Stimulated activated CD4-positive, alpha-beta T cell treated with anti-CD3 and anti-CD28 coated beads, Interleukin-15, amount 100 ng/mL, for 1 hour (primary cell): ENCODE data around the gene KLHL36.

Source experiments
- DNase-seq, 2 donors: peaks; one replicate each; pipeline ENCODE4 v3.0.0-alpha.2; 2020; ENCODE audit warnings: low read depth in 1 of 2, low spot score in 1 of 2

KLHL36 gene

DNA sequence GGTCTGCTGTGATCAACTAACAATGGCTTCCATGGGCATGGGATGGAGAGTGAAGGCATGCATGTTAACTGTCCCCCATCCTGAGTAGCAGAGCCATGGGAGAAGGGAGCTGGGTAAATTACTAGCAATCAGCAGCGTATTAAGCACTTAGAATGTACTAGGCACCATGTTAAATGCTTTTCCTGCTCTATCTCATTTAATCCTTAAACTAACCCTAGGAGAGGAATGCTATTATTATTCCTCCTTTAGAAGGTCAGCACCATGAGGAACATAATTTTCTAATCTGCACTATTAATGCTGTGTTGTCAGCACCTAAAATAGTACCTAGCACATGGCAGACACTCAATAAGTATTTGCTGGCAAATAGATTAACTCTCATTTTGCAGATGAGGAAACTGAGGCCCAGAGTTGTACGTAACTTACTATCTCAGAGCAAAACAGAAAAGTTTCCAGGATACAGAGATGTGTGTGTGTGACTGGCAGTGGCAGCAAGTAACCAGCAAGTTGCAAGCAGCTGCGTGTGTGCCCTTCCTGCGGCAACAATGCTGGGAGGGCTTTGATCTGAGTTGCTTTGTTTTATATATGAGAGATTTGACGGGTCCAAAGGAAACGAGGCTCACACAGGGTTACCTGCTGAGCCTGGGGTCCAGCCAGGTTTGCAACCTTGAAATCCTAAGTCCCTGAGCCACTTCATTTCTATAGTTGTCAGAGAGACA is 6.5 kb upstream of the KLHL36 start:
- DNase-seq: no peak

GRCh38 chr16:84643180-84643583 is 5.1 kb upstream of the KLHL36 start:
- DNase-seq: no peak

- DNase-seq: no peak
Measured at GRCh38 chr16:84643674-84644073, 4.6 kb upstream of the KLHL36 start.

GRCh38 chr16:84648595-84649510 is 542 bp downstream of the KLHL36 start:
- DNase-seq: peak; percentile 5 to 29

DNA sequence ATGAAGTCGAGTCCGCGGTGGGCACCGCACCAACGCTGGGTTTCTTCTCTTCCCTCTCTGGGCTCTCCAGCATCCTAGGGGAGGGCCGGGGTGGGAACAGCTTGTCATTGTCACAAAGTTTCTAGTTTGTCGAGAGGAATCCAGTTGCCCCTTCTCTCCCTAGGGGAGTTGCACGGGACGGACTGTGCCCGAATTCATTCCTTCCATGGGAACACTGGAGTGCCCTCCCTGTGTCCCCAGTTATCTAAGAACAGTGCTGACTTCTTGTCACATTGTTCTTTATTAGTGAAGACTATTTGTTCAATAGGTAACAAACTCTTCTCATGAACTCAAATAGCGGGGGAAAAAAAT is 1.2 kb downstream of the KLHL36 start:
- no peak for DNase-seq

DNA sequence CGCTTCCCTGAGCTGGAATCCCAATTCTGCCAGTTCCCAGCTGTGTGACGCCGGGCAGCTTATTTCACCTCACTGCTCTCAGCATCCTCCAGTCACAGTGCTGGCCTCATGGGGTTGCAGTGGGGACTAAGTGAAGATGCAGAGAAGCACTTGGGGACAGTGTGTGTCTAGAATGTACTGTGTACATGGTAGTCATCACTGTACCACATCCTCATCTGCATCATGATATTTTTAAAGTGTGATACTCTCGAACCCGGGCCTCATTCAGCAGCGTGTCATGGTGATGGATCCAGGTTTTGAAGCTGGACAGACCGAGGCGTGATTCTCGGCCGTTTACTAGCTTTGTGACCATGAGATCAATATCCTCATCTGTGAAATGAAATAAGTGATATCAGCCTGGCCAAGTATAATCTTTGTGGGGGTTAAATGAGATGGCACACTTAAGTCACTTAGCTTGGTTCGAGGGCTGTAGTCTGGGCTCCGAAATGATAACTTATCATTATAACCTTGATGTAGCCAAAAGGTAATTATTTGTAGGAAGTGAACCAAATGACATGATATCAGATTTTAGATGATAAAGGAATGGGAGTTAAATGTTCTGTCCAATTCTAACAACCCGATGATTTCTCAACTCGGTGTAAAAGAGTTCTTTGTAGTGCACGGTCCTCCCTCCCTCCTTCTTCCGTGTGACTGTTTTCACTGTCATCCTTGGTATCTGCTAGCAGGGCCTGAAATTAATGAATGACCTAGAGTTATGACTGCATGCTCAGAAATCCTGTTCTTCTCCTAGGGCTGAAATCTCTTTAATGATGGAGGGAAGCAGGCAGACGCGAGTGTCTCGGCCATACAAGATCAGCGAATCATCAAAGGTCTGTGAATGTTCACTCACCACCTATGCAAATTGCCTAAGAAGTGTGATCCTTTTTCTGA is 2.0 kb downstream of the KLHL36 start:
- no peak for DNase-seq

DNA sequence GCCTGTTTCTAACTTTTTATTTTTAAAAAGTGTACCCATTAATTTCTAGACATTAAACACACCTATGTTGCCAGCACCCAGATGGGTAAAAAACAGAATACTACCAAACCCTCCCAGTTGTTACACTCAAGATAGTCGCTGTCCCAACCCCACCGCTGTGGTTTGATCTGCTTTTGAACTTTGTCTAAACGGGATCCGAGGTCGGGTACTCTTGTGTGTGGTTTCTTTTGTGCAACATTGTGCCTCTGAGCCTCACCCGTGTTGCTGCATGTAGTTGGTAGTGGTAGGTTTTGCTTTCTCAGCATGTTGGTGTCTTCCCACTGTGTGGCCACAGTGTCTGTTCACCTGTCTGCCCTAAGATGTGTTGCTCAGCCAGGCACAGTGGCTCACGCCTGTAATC is 4.3 kb downstream of the KLHL36 start:
- no peak for DNase-seq

- no peak for DNase-seq
Measured at GRCh38 chr16:84654238-84654637, 5.9 kb downstream of the KLHL36 start.

DNA sequence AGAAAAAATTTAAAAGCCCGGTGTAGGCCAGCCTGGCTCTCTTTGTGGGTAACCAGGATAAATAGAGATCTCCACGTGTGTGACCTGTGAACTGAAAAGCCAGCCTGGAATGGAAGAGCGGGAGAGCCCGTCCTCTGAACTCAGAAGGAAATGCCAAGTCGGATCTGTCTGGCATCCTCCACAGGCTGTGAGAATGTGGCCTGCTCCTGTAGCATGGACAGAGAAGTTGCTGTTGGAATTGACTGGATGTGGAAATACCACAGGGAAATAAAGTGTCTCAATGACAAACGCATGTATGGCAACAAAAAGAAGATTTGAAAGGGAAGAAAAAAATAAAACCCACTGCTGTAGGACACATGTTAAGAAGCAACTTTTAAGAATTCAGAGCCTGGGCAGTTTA is 6.7 kb downstream of the KLHL36 start:
- DNase-seq: no peak

DNA sequence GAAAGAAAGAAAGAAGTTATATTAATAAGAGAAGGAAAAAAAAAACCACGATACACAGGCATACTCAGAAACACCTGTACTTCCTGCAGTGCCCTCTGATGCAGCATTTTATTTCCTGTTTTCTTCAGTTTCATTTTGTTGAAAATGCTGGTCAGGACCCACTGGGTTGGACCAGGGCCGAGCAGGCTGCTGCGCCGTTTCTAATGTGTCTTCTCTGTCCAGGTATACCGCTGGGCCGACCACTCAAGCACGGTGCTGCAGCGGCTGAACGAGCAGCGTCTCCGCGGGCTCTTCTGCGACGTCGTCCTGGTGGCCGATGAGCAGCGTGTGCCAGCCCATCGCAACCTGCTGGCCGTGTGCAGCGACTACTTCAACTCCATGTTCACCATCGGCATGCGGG is 8.3 kb downstream of the KLHL36 start:
- DNase-seq: no peak

DNA sequence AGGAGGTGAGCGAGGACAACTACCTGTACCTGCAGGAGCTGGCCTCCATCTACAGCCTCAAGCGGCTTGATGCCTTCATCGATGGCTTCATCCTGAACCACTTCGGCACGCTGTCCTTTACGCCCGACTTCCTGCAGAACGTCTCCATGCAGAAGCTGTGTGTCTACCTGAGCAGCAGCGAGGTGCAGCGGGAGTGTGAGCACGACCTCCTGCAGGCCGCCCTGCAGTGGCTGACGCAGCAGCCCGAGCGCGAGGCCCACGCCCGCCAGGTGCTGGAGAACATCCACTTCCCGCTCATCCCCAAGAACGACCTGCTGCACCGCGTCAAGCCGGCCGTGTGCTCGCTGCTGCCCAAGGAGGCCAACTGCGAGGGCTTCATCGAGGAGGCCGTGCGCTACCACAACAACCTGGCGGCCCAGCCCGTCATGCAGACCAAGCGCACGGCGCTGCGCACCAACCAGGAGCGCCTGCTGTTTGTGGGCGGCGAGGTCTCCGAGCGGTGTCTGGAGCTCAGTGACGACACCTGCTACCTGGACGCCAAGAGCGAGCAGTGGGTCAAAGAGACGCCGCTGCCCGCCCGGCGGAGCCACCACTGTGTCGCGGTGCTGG is 9.0 kb downstream of the KLHL36 start:
- no peak for DNase-seq

DNA sequence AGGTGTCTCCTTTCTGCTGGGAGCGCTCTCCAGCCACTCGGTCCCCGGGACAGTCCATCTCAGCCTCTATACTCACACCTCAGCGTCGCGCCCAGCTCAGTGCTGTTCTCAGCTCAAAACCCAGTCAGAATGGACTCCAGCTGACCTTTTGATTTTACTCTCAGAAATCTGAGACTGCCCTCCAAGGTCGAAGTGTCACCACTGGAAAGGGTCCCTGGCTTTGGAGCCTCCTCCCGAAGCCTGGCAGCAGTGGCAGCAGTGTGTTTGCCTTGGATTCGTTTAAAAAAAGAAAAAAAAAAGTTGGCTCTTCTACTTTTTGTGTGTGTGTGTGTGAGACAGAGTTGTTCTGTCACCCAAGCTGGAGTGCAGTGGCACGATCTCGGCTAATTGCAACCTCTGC is 10.4 kb downstream of the KLHL36 start:
- DNase-seq: no peak

- DNase-seq: no peak
Measured at GRCh38 chr16:84659656-84660300, 11.5 kb downstream of the KLHL36 start.

DNA sequence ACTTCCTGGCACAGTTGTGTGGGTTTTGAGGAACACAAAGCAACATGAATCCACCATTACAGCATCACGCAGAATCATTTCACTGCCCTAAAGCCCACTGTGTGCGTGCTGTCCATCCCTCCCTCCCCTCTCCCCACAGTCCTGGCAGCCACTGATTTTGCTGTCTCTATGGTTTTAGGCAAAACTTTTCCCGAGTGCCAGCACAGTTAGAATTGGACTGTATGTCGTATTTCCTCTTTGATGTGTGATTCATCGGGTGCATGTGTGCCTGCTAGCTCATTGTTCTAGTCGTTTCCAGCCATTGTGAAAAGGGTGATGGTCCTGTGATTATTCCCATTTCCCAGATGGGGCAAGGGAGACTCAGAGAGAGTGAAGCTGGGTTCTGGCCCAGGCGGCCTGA is 12.7 kb downstream of the KLHL36 start:
- no peak for DNase-seq

GRCh38 chr16:84661418-84662060 is 13.2 kb downstream of the KLHL36 start:
- DNase-seq: no peak

DNA sequence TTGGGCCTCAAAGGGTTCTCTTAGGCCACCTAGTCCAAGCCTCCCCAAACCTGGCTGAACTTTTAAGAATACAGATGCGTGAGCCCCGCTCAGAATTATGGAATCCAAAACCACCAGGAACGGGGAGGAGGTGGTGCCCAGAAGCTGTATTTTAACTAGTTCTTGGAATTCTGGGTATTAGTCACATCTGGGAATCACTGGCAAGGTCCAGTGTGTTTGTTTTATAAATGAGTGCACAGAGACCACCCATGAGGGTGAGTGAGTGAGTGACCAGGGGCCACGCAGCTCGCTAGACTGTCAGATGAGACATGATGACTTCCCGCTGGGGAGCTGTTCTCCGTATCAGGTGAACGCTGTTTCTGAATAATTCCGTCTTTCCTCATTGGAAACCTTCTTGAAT is 14.2 kb downstream of the KLHL36 start:
- DNase-seq: no peak

GRCh38 chr16:84663433-84664101 is 15.3 kb downstream of the KLHL36 start:
- no peak for DNase-seq

DNA sequence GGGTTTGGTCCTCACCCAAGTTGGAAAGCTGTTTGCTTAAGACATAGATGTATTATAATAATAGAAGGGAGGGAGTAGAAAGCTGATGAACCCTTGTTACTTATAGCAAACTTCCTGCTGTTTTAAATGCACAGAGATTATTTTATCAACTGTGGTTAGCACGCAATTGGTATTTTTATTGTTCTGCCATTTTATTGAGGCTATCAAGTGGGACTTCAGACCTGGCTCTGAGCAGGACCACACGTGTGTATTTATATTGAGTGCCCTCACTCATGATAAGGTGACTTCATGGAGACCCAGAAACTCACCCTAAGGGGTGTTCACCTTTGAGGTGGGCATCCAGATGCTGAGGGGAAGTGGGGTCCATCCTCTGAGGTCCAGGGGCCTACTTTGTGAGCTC is 17.0 kb downstream of the KLHL36 start:
- no peak for DNase-seq

DNA sequence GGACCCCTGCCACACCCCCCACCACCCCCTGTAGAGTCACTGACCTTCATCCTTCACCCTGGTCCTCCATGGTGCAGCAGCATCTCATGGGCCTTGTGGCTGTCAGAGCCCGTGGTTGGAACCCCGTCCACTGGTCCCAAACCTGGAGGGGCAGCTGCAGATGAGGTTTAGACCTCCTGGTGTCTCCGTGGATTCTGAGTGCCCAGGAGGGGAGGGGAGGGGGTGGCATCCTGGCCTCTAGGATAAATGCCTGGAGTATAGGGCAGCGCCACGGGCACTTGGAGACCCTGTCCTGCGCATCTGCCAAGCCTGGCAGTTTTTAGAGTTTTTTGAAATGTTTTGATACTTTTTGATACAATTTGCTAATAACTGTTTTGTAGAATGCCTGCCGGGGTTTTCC is 17.5 kb downstream of the KLHL36 start:
- DNase-seq: no peak
